K562 (cell line): ENCODE results near the gene PRSS27. TPM values are rescaled to one million over a fixed set of nuclear protein-coding genes. Genes with fewer than 3 reads are reported as not detected.

Experiments used
- BRD4 ChIP-seq: fragments of 200-600 bp; sonication (generic); IDR thresholded peaks from 2 replicates; pipeline ENCODE4 v1.6.1; 2017; ENCODE audit warnings: inconsistent platforms
- CAMTA2 ChIP-seq: fragments of 250-450 bp; sonication (Bioruptor Pico); conservative IDR thresholded peaks from 2 replicates; pipeline ENCODE4 v1.5.1; 2022
- CTBP1 ChIP-seq: fragments of 450-650 bp; IDR thresholded peaks from 2 replicates; pipeline ENCODE4 v1.6.1; 2016; ENCODE audit warnings: borderline replicate concordance
- GABPB1 ChIP-seq: sonication (generic); formaldehyde crosslinking; IDR thresholded peaks from 2 replicates; pipeline ENCODE4 v1.8.0; 2022; ENCODE audit warnings: mild to moderate bottlenecking, missing genetic modification reagents
- KLF13 ChIP-seq: fragments of 450-650 bp; IDR thresholded peaks from 2 replicates; pipeline ENCODE4 v1.6.1; 2016; ENCODE audit warnings: missing genetic modification characterization, low read depth, mild to moderate bottlenecking, missing compliant biosample characterization, moderate library complexity, borderline replicate concordance
- PCBP2 ChIP-seq: fragments of 200-400 bp; formaldehyde crosslinking; IDR thresholded peaks from 2 replicates; pipeline ENCODE4 v1.6.1; 2018; ENCODE audit warnings: low read length, low read depth, mild to moderate bottlenecking, moderate library complexity; ENCODE audit not compliant: poor library complexity, severe bottlenecking
- SMAD4 ChIP-seq: fragments of 250-450 bp; sonication (Bioruptor Pico); conservative IDR thresholded peaks from 2 replicates; pipeline ENCODE4 v1.8.0; 2021; ENCODE audit warnings: inconsistent platforms, mild to moderate bottlenecking, moderate library complexity
- TGIF2 ChIP-seq: sonication (generic); formaldehyde crosslinking; IDR thresholded peaks from 2 replicates; pipeline ENCODE4 v1.8.1; 2022; ENCODE audit warnings: mild to moderate bottlenecking, missing genetic modification reagents, moderate library complexity
- TOE1 ChIP-seq, 2 experiments: fragments of 450-650 bp in 1 of 2; sonication (generic) in 1 of 2; formaldehyde crosslinking in 1 of 2; IDR thresholded peaks; 2 replicates each; pipeline versions ENCODE4 v1.7.1 to v1.8.0; 2016 to 2022; ENCODE audit warnings: borderline replicate concordance in 2 of 2, mild to moderate bottlenecking in 2 of 2, antibody characterized with exemption in 1 of 2, inconsistent platforms in 1 of 2, low read depth in 1 of 2, missing genetic modification reagents in 1 of 2, moderate library complexity in 1 of 2
- USF2 ChIP-seq: sonication (generic); formaldehyde crosslinking; IDR thresholded peaks from 2 replicates; pipeline ENCODE4 v1.5.0; 2020; ENCODE audit warnings: missing genetic modification reagents
- YY1 ChIP-seq, 3 experiments: IDR thresholded peaks; 2 replicates each; pipeline ENCODE4 v1.6.1; 2011; ENCODE audit warnings: low read length in 2 of 3, mild to moderate bottlenecking in 2 of 3, moderate library complexity in 2 of 3, borderline replicate concordance in 1 of 3, control low read depth in 1 of 3, low read depth in 1 of 3; ENCODE audit not compliant: insufficient read depth in 3 of 3, insufficient replicate concordance in 2 of 3, control insufficient read depth in 1 of 3, insufficient read length in 1 of 3; ENCODE audit errors: extremely low read depth in 1 of 3
- polyA plus RNA-seq, 8 experiments: library from polyadenylated mRNA; depleted of rRNA in 4 of 8; stranded (reverse) in 5 of 8; unstranded in 3 of 8; fragments of >200 nt; fragmentation: Nextera tagmentation in 2 of 8; fragmentation: Illumina TruSeq in 1 of 8; extraction: Ambion mirVana in 2 of 8; extraction: Trizol in 1 of 8; gene quantifications; 2 replicates each; pipeline versions ENCODE4 v1.2.1 to v1.2.3, GENCODE V29; 2011 to 2014; ENCODE audit warnings: inconsistent platforms in 1 of 8, missing spikeins in 1 of 8
- total RNA-seq, 7 experiments: library from RNA; depleted of rRNA in 6 of 7; stranded (reverse); fragments of >200 nt in 6 of 7; fragmentation: Illumina TruSeq in 2 of 7; extraction: Trizol in 2 of 7; gene quantifications; 2 replicates each; pipeline versions ENCODE4 v1.2.1 to v1.2.3, GENCODE V29; 2011 to 2021; ENCODE audit warnings: low replicate concordance in 1 of 7
- TF ChIP-seq, protein P1 (sequence below): fragments of 450-650 bp; IDR thresholded peaks from 2 replicates; pipeline ENCODE4 v1.6.1; 2016; ENCODE audit warnings: mild to moderate bottlenecking, moderate library complexity

Gene PRSS27
- total and polyA plus RNA-seq, 9 of the 15 experiments (the other 6 are each of a cell fraction or from before 2014, with no cell fraction given): 0.09 to 0.20 (median 0.17) TPM; not detected in 5

DNA sequence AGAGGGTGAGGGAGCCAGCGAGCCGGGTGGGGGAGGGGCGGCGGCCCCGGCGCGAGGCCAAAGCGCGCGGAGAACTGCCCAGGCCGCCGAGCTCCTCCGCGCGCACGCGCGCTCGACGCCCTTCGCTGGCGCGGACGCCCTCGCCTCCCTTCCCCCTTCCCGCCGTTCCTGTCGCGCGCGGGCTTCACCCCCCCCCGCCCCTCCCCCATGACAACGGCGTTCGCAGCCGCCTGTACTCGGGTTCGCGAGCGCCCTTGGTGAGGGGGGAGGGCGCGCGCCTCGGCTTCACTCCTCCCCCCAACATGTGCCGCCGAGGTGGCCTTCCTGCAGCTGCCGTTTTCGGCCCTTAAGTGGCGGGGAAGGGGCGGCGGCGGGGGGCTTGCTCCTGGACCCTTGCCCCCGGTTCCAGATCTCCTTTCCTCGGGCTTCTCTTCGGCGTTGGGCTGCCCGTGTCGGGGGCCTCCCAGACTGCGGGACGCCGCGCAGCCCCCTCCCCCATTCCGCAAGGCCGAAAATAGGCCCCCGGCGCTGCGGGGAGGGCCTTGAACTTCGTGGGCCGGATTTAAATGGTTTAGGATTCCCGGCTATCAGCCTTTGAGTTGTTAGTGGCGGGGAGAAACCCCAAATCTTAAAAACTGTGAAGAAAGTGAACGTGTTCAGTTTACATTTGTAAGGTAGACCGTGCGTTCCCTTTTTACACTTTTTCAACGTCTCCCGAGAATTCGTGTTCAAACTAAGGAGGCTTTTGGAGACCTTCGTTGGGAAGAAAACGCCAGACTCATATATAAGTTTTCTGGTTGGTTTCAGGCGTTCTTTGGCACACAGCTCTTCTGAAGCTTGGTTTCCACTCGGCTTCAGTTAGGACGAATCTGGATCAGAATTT lies 33.1 kb upstream of the PRSS27 start (continued):
- TF ChIP-seq USF2 (CRISPR knock-in tag) (no peak), CAMTA2 (CRISPR knock-in tag) (no peak), CTBP1 (peak; percentile 67), YY1 (IDR thresholded peaks at IDR 0.05; ENCODE audit: borderline replicate concordance in 1 of 3, control insufficient read depth in 1 of 3, extremely low read depth in 1 of 3, insufficient read depth in 3 of 3, insufficient read length in 1 of 3, insufficient replicate concordance in 2 of 3, low read depth in 1 of 3, low read length in 2 of 3) (peak in 1 of 3 experiments; percentile 48), BRD4 (peak; percentile 21; the same call in 1 of the 2 replicates), TGIF2 (CRISPR knock-in tag) (0 out of 2 replicates have a peak, but pooled peaks have one; percentile 29), SMAD4 (CRISPR knock-in tag) (peak; percentile 65; the same call in 1 of the 2 replicates), PCBP2 (peak; percentile 80), GABPB1 (CRISPR knock-in tag) (peak; percentile 66; the same call in 1 of the 2 replicates), KLF13 (tag) (peak; percentile 29; the same call in 1 of the 2 replicates), TOE1 (IDR thresholded peaks at IDR 0.05; ENCODE audit: borderline replicate concordance) (0 out of 2 replicates have a peak, but pooled peaks have one; percentile 61), TOE1 (CRISPR knock-in tag; IDR thresholded peaks at IDR 0.05; ENCODE audit: borderline replicate concordance, low read depth) (no peak)
- TF ChIP-seq, protein P1, sequence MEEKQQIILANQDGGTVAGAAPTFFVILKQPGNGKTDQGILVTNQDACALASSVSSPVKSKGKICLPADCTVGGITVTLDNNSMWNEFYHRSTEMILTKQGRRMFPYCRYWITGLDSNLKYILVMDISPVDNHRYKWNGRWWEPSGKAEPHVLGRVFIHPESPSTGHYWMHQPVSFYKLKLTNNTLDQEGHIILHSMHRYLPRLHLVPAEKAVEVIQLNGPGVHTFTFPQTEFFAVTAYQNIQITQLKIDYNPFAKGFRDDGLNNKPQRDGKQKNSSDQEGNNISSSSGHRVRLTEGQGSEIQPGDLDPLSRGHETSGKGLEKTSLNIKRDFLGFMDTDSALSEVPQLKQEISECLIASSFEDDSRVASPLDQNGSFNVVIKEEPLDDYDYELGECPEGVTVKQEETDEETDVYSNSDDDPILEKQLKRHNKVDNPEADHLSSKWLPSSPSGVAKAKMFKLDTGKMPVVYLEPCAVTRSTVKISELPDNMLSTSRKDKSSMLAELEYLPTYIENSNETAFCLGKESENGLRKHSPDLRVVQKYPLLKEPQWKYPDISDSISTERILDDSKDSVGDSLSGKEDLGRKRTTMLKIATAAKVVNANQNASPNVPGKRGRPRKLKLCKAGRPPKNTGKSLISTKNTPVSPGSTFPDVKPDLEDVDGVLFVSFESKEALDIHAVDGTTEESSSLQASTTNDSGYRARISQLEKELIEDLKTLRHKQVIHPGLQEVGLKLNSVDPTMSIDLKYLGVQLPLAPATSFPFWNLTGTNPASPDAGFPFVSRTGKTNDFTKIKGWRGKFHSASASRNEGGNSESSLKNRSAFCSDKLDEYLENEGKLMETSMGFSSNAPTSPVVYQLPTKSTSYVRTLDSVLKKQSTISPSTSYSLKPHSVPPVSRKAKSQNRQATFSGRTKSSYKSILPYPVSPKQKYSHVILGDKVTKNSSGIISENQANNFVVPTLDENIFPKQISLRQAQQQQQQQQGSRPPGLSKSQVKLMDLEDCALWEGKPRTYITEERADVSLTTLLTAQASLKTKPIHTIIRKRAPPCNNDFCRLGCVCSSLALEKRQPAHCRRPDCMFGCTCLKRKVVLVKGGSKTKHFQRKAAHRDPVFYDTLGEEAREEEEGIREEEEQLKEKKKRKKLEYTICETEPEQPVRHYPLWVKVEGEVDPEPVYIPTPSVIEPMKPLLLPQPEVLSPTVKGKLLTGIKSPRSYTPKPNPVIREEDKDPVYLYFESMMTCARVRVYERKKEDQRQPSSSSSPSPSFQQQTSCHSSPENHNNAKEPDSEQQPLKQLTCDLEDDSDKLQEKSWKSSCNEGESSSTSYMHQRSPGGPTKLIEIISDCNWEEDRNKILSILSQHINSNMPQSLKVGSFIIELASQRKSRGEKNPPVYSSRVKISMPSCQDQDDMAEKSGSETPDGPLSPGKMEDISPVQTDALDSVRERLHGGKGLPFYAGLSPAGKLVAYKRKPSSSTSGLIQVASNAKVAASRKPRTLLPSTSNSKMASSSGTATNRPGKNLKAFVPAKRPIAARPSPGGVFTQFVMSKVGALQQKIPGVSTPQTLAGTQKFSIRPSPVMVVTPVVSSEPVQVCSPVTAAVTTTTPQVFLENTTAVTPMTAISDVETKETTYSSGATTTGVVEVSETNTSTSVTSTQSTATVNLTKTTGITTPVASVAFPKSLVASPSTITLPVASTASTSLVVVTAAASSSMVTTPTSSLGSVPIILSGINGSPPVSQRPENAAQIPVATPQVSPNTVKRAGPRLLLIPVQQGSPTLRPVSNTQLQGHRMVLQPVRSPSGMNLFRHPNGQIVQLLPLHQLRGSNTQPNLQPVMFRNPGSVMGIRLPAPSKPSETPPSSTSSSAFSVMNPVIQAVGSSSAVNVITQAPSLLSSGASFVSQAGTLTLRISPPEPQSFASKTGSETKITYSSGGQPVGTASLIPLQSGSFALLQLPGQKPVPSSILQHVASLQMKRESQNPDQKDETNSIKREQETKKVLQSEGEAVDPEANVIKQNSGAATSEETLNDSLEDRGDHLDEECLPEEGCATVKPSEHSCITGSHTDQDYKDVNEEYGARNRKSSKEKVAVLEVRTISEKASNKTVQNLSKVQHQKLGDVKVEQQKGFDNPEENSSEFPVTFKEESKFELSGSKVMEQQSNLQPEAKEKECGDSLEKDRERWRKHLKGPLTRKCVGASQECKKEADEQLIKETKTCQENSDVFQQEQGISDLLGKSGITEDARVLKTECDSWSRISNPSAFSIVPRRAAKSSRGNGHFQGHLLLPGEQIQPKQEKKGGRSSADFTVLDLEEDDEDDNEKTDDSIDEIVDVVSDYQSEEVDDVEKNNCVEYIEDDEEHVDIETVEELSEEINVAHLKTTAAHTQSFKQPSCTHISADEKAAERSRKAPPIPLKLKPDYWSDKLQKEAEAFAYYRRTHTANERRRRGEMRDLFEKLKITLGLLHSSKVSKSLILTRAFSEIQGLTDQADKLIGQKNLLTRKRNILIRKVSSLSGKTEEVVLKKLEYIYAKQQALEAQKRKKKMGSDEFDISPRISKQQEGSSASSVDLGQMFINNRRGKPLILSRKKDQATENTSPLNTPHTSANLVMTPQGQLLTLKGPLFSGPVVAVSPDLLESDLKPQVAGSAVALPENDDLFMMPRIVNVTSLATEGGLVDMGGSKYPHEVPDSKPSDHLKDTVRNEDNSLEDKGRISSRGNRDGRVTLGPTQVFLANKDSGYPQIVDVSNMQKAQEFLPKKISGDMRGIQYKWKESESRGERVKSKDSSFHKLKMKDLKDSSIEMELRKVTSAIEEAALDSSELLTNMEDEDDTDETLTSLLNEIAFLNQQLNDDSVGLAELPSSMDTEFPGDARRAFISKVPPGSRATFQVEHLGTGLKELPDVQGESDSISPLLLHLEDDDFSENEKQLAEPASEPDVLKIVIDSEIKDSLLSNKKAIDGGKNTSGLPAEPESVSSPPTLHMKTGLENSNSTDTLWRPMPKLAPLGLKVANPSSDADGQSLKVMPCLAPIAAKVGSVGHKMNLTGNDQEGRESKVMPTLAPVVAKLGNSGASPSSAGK: peak; percentile 95
